Measurements from ENCODE around the gene PC. TPM values are rescaled to one million over a fixed set of nuclear protein-coding genes. Genes with fewer than 3 reads are reported as not detected.

Gene PC
- total RNA-seq, 4 donors from 2014 or later = 13.5 to 43.0 (median 27.5) TPM

- H3K27me3 ChIP-seq = no peaks in the 10 kb centered on the region
- no peaks in the 10 kb centered on the region for H3K36me3 ChIP-seq
- DNase-seq = no peak
- no peaks in the 10 kb centered on the region for H3K9me3 ChIP-seq
- TF ChIP-seq, protein P1, sequence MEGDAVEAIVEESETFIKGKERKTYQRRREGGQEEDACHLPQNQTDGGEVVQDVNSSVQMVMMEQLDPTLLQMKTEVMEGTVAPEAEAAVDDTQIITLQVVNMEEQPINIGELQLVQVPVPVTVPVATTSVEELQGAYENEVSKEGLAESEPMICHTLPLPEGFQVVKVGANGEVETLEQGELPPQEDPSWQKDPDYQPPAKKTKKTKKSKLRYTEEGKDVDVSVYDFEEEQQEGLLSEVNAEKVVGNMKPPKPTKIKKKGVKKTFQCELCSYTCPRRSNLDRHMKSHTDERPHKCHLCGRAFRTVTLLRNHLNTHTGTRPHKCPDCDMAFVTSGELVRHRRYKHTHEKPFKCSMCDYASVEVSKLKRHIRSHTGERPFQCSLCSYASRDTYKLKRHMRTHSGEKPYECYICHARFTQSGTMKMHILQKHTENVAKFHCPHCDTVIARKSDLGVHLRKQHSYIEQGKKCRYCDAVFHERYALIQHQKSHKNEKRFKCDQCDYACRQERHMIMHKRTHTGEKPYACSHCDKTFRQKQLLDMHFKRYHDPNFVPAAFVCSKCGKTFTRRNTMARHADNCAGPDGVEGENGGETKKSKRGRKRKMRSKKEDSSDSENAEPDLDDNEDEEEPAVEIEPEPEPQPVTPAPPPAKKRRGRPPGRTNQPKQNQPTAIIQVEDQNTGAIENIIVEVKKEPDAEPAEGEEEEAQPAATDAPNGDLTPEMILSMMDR (IDR thresholded peaks at IDR 0.05) = no peak
- no peak for TF ChIP-seq POLR2A (IDR thresholded peaks at IDR 0.05)
- peaks cover 0 to 24% (median 0%) of the 10 kb centered on the region in 3 donors for H3K4me1 ChIP-seq
- intact Hi-C loops (cut with DNase I) = no loop called here
- H3K27ac ChIP-seq = peak overlapping the region in 1 of 4 donors; percentile 43
- H3K4me3 ChIP-seq = no peak overlapping the region
- WGBS, 2 donors = 75 to 80% methylated on average over 5 to 9 of the region's 9 CpGs
Measured at GRCh38 chr11:66912911-66913310, 45.3 kb downstream of the PC start.

- Histone ChIP-seq H3K4me1 (peaks cover 0 to 29% (median 4%) of the 10 kb centered on the region in 3 donors), H3K27ac (peak overlapping the region in 1 of 4 donors; percentile 43), H3K36me3 (no peaks in the 10 kb centered on the region), H3K9me3 (no peaks in the 10 kb centered on the region), H3K4me3 (no peak overlapping the region), H3K27me3 (no peaks in the 10 kb centered on the region)
- DNase-seq = no peak
- 55 to 88% methylated on average over 7 of the region's 7 CpGs for WGBS, 2 donors
- TF ChIP-seq, protein P1 (IDR thresholded peaks at IDR 0.05) = no peak
- TF ChIP-seq POLR2A (IDR thresholded peaks at IDR 0.05) = no peak
- intact Hi-C loops (cut with DNase I) = no loop called here
Measured at GRCh38 chr11:66912361-66912760, 45.8 kb downstream of the PC start.

DNA sequence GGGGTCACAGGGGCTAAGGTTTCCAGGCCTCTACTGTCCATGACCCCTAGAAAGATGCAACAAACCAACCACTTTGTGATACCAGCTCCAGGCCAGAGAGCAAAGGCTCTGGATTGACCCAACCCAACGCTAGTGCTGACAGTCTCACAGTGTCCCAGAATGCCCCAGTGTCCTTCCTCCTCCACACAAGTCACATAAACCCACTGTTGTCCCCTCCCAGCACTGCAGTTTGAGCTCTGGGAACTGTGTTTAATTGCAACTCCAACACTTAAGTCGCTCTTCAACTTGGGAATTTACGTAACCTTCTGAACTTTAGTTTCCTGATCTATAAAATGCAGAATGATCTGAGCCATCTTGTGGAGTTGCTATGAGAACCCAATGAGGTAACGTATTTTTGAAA lies 47.5 kb downstream of the PC start:
- no peaks in the 10 kb centered on the region for H3K9me3 ChIP-seq
- H3K27ac ChIP-seq = no peak overlapping the region
- H3K27me3 ChIP-seq = no peaks in the 10 kb centered on the region
- intact Hi-C loops (cut with DNase I) = no loop called here
- no peak for DNase-seq
- 80 to 92% methylated on average over 4 of the region's 4 CpGs for WGBS, 2 donors
- H3K4me1 ChIP-seq = peaks cover 12 to 41% (median 18%) of the 10 kb centered on the region in 3 donors
- TF ChIP-seq POLR2A (IDR thresholded peaks at IDR 0.05) = no peak
- TF ChIP-seq, protein P1 (IDR thresholded peaks at IDR 0.05) = no peak
- H3K4me3 ChIP-seq = no peak overlapping the region
- no peaks in the 10 kb centered on the region for H3K36me3 ChIP-seq

GRCh38 chr11:66910016-66910415 lies 48.2 kb downstream of the PC start:
- Histone ChIP-seq H3K4me3 (no peak overlapping the region), H3K9me3 (no peaks in the 10 kb centered on the region), H3K4me1 (peaks cover 18 to 41% (median 20%) of the 10 kb centered on the region in 3 donors), H3K27ac (no peak overlapping the region), H3K27me3 (no peaks in the 10 kb centered on the region), H3K36me3 (no peaks in the 10 kb centered on the region)
- WGBS, 2 donors = 82 to 97% methylated on average over 9 to 10 of the region's 10 CpGs
- no peak for TF ChIP-seq POLR2A (IDR thresholded peaks at IDR 0.05)
- TF ChIP-seq, protein P1 (IDR thresholded peaks at IDR 0.05) = no peak
- intact Hi-C loops (cut with DNase I) = no loop called here
- no peak for DNase-seq

- Histone ChIP-seq H3K27ac (no peak overlapping the region), H3K4me1 (peaks cover 19 to 49% (median 20%) of the 10 kb centered on the region in 3 donors), H3K4me3 (no peak overlapping the region), H3K36me3 (no peaks in the 10 kb centered on the region), H3K9me3 (no peaks in the 10 kb centered on the region), H3K27me3 (no peaks in the 10 kb centered on the region)
- no peak for DNase-seq
- intact Hi-C loops (cut with DNase I) = no loop called here
- no peak for TF ChIP-seq POLR2A (IDR thresholded peaks at IDR 0.05)
- TF ChIP-seq, protein P1 (IDR thresholded peaks at IDR 0.05) = no peak
- 95% methylated on average over 7 of the region's 8 CpGs; no CpG with 5 or more reads in 1 of the 2 donors for WGBS, 2 donors
Measured at GRCh38 chr11:66909181-66909580, 49.0 kb downstream of the PC start.
